ENCODE results near the gene PINK1. TPM values are rescaled to one million over a fixed set of nuclear protein-coding genes. Genes with fewer than 3 reads are reported as not detected.
"Not testable (repeated sequence)": the region's sequence is repeated elsewhere in the genome, so short reads cannot be mapped to it uniquely, and the experiment has no call there.

PINK1 gene
- total RNA-seq, 1 donor from 2014 or later = 44.3 TPM

GRCh38 chr1:20602851-20603450 lies 30.3 kb upstream of the PINK1 start:
- no peak for DNase-seq (ENCODE audit: low read depth)
- no peak for TF ChIP-seq CTCF (conservative IDR thresholded peaks at IDR 0.05; ENCODE audit: low read depth, low read length)
- H3K4me3 ChIP-seq (ENCODE audit: low read depth, low read length) = no peak overlapping the region

DNA sequence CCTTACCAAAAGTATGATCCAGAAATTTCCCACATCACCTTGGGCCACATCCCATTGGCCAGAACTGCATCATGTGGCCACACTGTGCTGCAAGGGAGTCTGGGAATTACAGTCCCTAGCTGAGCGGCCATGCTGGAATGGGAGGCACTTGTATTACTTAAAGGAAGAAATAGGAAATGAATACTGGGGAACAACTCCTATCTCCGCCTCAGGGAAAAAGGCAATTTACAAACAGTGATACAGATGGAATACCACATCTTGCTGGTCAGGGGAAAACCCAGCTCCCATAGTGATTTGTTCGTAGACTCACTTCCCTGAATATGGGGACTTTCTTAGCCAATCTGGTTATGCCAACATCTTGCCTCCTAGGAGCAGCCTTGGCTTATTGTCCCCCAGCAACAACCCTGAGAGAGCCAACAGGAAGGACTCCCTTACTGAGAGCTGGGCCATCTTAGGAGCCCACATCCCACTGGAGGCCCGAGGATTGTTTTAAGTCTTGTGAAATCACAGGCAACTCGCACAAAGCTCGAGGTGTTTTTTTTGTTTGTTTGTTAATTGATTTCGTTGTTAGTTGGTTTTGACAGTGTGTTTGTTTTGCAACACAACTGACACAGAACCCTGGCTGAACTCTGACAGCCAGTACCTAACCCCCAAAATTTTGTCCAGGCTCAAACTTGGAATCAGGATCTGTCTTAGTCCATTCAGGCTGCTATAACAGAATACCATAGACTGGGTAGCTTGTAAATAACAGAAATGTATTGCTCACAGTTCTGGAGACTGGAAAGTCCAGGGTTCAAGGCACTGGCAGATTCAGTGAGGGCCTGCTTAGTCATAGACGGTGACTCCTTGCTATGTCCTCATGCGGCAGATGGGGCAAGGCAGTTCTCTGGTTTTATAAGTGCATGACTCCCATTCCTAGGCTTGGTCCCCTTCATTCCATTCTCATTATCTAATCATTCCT lies 29.5 kb upstream of the PINK1 start:
- H3K4me3 ChIP-seq (ENCODE audit: low read depth, low read length) = no peak overlapping the region
- DNase-seq (ENCODE audit: low read depth) = peak; percentile 66
- TF ChIP-seq CTCF (conservative IDR thresholded peaks at IDR 0.05; ENCODE audit: low read depth, low read length) = no peak

- no peak for DNase-seq (ENCODE audit: low read depth)
- no peak overlapping the region for H3K4me3 ChIP-seq (ENCODE audit: low read depth, low read length)
- TF ChIP-seq CTCF (conservative IDR thresholded peaks at IDR 0.05; ENCODE audit: low read depth, low read length) = no peak
Observed at GRCh38 chr1:20604678-20605077, 28.6 kb upstream of the PINK1 start.

GRCh38 chr1:20606801-20607570 lies 26.3 kb upstream of the PINK1 start:
- not testable (repeated sequence) for DNase-seq (ENCODE audit: low read depth); H3K4me3 ChIP-seq (ENCODE audit: low read depth, low read length)

DNA sequence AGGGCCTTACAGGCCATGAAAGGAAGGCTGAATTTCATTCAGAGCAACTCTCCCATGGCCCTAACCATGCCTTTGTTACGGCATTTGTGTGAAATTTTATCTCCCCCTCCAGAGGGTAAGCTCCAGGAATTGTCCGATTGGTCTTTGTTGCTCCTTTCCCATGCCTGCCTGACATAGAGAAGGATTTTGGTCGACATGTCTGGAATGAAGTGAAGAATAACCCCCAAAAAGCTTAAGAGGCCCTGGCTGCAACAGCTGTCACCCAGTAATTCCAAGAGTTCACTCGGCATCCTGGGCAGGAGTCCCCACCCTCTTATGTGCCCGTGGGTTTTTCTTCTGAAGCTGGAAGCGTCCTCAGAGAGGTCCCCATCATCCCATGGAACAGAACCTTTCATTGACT lies 23.7 kb upstream of the PINK1 start:
- TF ChIP-seq CTCF (conservative IDR thresholded peaks at IDR 0.05; ENCODE audit: low read depth, low read length) = no peak
- H3K4me3 ChIP-seq (ENCODE audit: low read depth, low read length) = no peak overlapping the region
- no peak for DNase-seq (ENCODE audit: low read depth)

- DNase-seq (ENCODE audit: low read depth) = no peak
- H3K4me3 ChIP-seq (ENCODE audit: low read depth, low read length) = no peak overlapping the region
Observed at GRCh38 chr1:20610970-20611369, 22.3 kb upstream of the PINK1 start.

More at GRCh38 chr1:20610970-20611369, 22.3 kb upstream of the PINK1 start:
- TF ChIP-seq CTCF (conservative IDR thresholded peaks at IDR 0.05; ENCODE audit: low read depth, low read length) = no peak
